Measurements from ENCODE around the gene ARID1A. TPM values are rescaled to one million over a fixed set of nuclear protein-coding genes. Genes with fewer than 3 reads are reported as not detected.

The ARID1A gene
- total and polyA plus RNA-seq, 2 experiments from 2014 or later = 50.0 to 104 TPM

DNA sequence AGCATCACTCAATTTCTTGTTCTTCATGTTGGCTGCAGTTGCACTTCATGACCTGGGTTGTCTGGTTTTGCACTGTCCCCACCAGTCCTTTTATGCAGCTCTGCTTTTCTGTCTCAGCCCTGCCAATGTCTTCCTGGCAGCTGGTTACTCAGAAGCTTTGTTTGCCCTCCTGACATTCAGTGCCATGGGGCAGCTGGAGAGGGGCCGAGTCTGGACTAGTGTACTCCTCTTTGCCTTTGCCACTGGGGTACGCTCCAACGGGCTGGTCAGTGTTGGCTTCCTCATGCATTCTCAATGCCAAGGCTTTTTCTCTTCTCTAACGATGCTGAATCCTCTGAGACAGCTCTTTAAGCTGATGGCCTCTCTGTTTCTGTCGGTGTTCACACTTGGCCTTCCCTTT is 98.6 kb downstream of the ARID1A start:
- Histone ChIP-seq H3K4me3 (no peak overlapping the region), H4K20me1 (replicated peaks; ENCODE audit: insufficient read depth) (peaks cover 4% of the 10 kb centered on the region), H3F3A (replicated peaks; ENCODE audit: low read depth) (0 out of 2 replicates have a peak, but pooled peaks cover 3% of the 10 kb centered on the region), H3K27me3 (ENCODE audit: insufficient read depth) (no peaks in the 10 kb centered on the region), H3K36me3 (ENCODE audit: insufficient read depth) (no peaks in the 10 kb centered on the region), H3K27ac (ENCODE audit: low read depth) (no peak overlapping the region), H2AFZ (no peak overlapping the region), H3K4me2 (no peak overlapping the region), H3K9me2 (ENCODE audit: insufficient read depth) (no peaks in the 10 kb centered on the region), H3K4me1 (ENCODE audit: insufficient read depth) (peaks cover 3% of the 10 kb centered on the region; the same call in 1 of the 2 replicates), H3K79me2 (replicated peaks; ENCODE audit: insufficient read depth) (no peaks in the 10 kb centered on the region)
- no peaks in the 10 kb centered on the region for H3K27me3 Mint-ChIP-seq (ENCODE audit: insufficient read depth, low read depth, poor library complexity)
- no peaks in the 10 kb centered on the region for H3K9me3 Mint-ChIP-seq
- no peak overlapping the region for H3K27ac Mint-ChIP-seq
- TF ChIP-seq, protein P1, sequence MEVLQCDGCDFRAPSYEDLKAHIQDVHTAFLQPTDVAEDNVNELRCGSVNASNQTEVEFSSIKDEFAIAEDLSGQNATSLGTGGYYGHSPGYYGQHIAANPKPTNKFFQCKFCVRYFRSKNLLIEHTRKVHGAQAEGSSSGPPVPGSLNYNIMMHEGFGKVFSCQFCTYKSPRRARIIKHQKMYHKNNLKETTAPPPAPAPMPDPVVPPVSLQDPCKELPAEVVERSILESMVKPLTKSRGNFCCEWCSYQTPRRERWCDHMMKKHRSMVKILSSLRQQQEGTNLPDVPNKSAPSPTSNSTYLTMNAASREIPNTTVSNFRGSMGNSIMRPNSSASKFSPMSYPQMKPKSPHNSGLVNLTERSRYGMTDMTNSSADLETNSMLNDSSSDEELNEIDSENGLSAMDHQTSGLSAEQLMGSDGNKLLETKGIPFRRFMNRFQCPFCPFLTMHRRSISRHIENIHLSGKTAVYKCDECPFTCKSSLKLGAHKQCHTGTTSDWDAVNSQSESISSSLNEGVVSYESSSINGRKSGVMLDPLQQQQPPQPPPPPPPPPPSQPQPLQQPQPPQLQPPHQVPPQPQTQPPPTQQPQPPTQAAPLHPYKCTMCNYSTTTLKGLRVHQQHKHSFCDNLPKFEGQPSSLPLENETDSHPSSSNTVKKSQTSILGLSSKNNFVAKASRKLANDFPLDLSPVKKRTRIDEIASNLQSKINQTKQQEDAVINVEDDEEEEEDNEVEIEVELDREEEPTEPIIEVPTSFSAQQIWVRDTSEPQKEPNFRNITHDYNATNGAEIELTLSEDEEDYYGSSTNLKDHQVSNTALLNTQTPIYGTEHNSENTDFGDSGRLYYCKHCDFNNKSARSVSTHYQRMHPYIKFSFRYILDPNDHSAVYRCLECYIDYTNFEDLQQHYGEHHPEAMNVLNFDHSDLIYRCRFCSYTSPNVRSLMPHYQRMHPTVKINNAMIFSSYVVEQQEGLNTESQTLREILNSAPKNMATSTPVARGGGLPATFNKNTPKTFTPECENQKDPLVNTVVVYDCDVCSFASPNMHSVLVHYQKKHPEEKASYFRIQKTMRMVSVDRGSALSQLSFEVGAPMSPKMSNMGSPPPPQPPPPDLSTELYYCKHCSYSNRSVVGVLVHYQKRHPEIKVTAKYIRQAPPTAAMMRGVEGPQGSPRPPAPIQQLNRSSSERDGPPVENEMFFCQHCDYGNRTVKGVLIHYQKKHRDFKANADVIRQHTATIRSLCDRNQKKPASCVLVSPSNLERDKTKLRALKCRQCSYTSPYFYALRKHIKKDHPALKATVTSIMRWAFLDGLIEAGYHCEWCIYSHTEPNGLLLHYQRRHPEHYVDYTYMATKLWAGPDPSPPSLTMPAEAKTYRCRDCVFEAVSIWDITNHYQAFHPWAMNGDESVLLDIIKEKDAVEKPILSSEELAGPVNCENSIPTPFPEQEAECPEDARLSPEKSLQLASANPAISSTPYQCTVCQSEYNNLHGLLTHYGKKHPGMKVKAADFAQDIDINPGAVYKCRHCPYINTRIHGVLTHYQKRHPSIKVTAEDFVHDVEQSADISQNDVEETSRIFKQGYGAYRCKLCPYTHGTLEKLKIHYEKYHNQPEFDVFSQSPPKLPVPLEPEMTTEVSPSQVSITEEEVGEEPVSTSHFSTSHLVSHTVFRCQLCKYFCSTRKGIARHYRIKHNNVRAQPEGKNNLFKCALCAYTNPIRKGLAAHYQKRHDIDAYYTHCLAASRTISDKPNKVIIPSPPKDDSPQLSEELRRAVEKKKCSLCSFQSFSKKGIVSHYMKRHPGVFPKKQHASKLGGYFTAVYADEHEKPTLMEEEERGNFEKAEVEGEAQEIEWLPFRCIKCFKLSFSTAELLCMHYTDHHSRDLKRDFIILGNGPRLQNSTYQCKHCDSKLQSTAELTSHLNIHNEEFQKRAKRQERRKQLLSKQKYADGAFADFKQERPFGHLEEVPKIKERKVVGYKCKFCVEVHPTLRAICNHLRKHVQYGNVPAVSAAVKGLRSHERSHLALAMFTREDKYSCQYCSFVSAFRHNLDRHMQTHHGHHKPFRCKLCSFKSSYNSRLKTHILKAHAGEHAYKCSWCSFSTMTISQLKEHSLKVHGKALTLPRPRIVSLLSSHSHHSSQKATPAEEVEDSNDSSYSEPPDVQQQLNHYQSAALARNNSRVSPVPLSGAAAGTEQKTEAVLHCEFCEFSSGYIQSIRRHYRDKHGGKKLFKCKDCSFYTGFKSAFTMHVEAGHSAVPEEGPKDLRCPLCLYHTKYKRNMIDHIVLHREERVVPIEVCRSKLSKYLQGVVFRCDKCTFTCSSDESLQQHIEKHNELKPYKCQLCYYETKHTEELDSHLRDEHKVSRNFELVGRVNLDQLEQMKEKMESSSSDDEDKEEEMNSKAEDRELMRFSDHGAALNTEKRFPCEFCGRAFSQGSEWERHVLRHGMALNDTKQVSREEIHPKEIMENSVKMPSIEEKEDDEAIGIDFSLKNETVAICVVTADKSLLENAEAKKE (CRISPR knock-in tag; IDR thresholded peaks at IDR 0.05) = no peak
- TF ChIP-seq EZH2 (IDR thresholded peaks at IDR 0.05; ENCODE audit: low read depth, unreplicated experiment) = no peak
- TF ChIP-seq, protein P2, sequence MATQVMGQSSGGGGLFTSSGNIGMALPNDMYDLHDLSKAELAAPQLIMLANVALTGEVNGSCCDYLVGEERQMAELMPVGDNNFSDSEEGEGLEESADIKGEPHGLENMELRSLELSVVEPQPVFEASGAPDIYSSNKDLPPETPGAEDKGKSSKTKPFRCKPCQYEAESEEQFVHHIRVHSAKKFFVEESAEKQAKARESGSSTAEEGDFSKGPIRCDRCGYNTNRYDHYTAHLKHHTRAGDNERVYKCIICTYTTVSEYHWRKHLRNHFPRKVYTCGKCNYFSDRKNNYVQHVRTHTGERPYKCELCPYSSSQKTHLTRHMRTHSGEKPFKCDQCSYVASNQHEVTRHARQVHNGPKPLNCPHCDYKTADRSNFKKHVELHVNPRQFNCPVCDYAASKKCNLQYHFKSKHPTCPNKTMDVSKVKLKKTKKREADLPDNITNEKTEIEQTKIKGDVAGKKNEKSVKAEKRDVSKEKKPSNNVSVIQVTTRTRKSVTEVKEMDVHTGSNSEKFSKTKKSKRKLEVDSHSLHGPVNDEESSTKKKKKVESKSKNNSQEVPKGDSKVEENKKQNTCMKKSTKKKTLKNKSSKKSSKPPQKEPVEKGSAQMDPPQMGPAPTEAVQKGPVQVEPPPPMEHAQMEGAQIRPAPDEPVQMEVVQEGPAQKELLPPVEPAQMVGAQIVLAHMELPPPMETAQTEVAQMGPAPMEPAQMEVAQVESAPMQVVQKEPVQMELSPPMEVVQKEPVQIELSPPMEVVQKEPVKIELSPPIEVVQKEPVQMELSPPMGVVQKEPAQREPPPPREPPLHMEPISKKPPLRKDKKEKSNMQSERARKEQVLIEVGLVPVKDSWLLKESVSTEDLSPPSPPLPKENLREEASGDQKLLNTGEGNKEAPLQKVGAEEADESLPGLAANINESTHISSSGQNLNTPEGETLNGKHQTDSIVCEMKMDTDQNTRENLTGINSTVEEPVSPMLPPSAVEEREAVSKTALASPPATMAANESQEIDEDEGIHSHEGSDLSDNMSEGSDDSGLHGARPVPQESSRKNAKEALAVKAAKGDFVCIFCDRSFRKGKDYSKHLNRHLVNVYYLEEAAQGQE (IDR thresholded peaks at IDR 0.05; ENCODE audit: unreplicated experiment) = no peak
- TF ChIP-seq, protein P3, sequence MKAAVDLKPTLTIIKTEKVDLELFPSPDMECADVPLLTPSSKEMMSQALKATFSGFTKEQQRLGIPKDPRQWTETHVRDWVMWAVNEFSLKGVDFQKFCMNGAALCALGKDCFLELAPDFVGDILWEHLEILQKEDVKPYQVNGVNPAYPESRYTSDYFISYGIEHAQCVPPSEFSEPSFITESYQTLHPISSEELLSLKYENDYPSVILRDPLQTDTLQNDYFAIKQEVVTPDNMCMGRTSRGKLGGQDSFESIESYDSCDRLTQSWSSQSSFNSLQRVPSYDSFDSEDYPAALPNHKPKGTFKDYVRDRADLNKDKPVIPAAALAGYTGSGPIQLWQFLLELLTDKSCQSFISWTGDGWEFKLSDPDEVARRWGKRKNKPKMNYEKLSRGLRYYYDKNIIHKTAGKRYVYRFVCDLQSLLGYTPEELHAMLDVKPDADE (IDR thresholded peaks at IDR 0.05) = no peak
- TF ChIP-seq POLR2AphosphoS5 (IDR thresholded peaks at IDR 0.05; ENCODE audit: low read depth) = no peak
- TF ChIP-seq, protein P4, sequence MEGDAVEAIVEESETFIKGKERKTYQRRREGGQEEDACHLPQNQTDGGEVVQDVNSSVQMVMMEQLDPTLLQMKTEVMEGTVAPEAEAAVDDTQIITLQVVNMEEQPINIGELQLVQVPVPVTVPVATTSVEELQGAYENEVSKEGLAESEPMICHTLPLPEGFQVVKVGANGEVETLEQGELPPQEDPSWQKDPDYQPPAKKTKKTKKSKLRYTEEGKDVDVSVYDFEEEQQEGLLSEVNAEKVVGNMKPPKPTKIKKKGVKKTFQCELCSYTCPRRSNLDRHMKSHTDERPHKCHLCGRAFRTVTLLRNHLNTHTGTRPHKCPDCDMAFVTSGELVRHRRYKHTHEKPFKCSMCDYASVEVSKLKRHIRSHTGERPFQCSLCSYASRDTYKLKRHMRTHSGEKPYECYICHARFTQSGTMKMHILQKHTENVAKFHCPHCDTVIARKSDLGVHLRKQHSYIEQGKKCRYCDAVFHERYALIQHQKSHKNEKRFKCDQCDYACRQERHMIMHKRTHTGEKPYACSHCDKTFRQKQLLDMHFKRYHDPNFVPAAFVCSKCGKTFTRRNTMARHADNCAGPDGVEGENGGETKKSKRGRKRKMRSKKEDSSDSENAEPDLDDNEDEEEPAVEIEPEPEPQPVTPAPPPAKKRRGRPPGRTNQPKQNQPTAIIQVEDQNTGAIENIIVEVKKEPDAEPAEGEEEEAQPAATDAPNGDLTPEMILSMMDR (conservative IDR thresholded peaks at IDR 0.05; ENCODE audit: low read depth in 2 of 2) = no peak
- TF ChIP-seq JUNB (IDR thresholded peaks at IDR 0.05; ENCODE audit: unreplicated experiment) = no peak
- TF ChIP-seq STAT1 (IDR thresholded peaks at IDR 0.05; ENCODE audit: unreplicated experiment) = no peak
- no peak overlapping the region for H3K4me3 Mint-ChIP-seq
- ATAC-seq (no peak), DNase-seq (ENCODE audit: low spot score) (no peak)
- H3K4me1 Mint-ChIP-seq = peaks cover 3% of the 10 kb centered on the region
- peaks cover 17% of the 10 kb centered on the region for H3K36me3 Mint-ChIP-seq (ENCODE audit: low read depth)

Data from GM23338 (cell line).